K562 (cell line): ENCODE data around the gene SIK3. TPM values are rescaled to one million over a fixed set of nuclear protein-coding genes. Genes with fewer than 3 reads are reported as not detected.
A peak's percentile ranks its signal among the peaks of the same experiment; 100 is the strongest.

Source experiments
- CREB1 ChIP-seq, 2 experiments: sonication (generic) in 1 of 2; formaldehyde crosslinking in 1 of 2; IDR thresholded peaks; 2 replicates each; pipeline versions ENCODE4 v1.6.1 to v1.8.0; 2012 to 2022; ENCODE audit warnings: inconsistent platforms in 1 of 2, mild to moderate bottlenecking in 1 of 2, missing genetic modification reagents in 1 of 2, moderate library complexity in 1 of 2
- CTBP1 ChIP-seq: fragments of 450-650 bp; IDR thresholded peaks from 2 replicates; pipeline ENCODE4 v1.6.1; 2016; ENCODE audit warnings: borderline replicate concordance
- CTCFL ChIP-seq: IDR thresholded peaks from 2 replicates; pipeline ENCODE4 v1.6.1; 2011; ENCODE audit warnings: borderline replicate concordance, low read depth, mild to moderate bottlenecking, moderate library complexity, low read length; ENCODE audit not compliant: insufficient read depth, poor library complexity, severe bottlenecking
- E2F4 ChIP-seq: sonication (generic); formaldehyde crosslinking; IDR thresholded peaks from 2 replicates; pipeline ENCODE4 v1.8.0; 2022; ENCODE audit warnings: mild to moderate bottlenecking, low read depth, missing genetic modification reagents
- HDAC6 ChIP-seq: IDR thresholded peaks from 2 replicates; pipeline ENCODE4 v1.6.1; 2012; ENCODE audit warnings: low read depth, mild to moderate bottlenecking, control low read depth, inconsistent platforms, low read length, moderate library complexity
- JUN ChIP-seq, 2 experiments: sonication (generic) in 1 of 2; formaldehyde crosslinking in 1 of 2; IDR thresholded peaks; 2 replicates each; pipeline versions ENCODE4 v1.6.1 to v1.8.0; 2012 to 2022; ENCODE audit warnings: borderline replicate concordance in 2 of 2, mild to moderate bottlenecking in 2 of 2, improper control_type of control experiment in 1 of 2, low read depth in 1 of 2, low read length in 1 of 2, missing genetic modification reagents in 1 of 2
- MYNN ChIP-seq, 2 experiments: sonication (generic); formaldehyde crosslinking in 1 of 2; IDR thresholded peaks; 2 replicates each; pipeline versions ENCODE4 v1.5.0 to v1.6.1; 2016 to 2020; ENCODE audit warnings: antibody characterized with exemption in 1 of 2, missing genetic modification reagents in 1 of 2
- NFIC ChIP-seq: fragments of 450-650 bp; IDR thresholded peaks from 2 replicates; pipeline ENCODE4 v1.6.1; 2017; ENCODE audit warnings: mild to moderate bottlenecking, inconsistent platforms
- NONO ChIP-seq, 2 experiments: fragments of 200-400 bp in 1 of 2; fragments of 450-650 bp in 1 of 2; formaldehyde crosslinking in 1 of 2; IDR thresholded peaks; 2 replicates each; pipeline ENCODE4 v1.6.1; 2017; ENCODE audit warnings: low read depth in 2 of 2, mild to moderate bottlenecking in 2 of 2, moderate library complexity in 2 of 2, low read length in 1 of 2
- TRIM25 ChIP-seq: fragments of 450-650 bp; IDR thresholded peaks from 2 replicates; pipeline ENCODE4 v1.7.0; 2016; ENCODE audit warnings: borderline replicate concordance
- ZBTB2 ChIP-seq: fragments of 450-650 bp; IDR thresholded peaks from 2 replicates; pipeline ENCODE4 v1.6.1; 2016; ENCODE audit warnings: antibody characterized with exemption
- polyA plus RNA-seq, 8 experiments: library from polyadenylated mRNA; depleted of rRNA in 4 of 8; stranded (reverse) in 5 of 8; unstranded in 3 of 8; fragments of >200 nt; fragmentation: Nextera tagmentation in 2 of 8; fragmentation: Illumina TruSeq in 1 of 8; extraction: Ambion mirVana in 2 of 8; extraction: Trizol in 1 of 8; gene quantifications; 2 replicates each; pipeline versions ENCODE4 v1.2.1 to v1.2.3, GENCODE V29; 2011 to 2014; ENCODE audit warnings: inconsistent platforms in 1 of 8, missing spikeins in 1 of 8
- total RNA-seq, 7 experiments: library from RNA; depleted of rRNA in 6 of 7; stranded (reverse); fragments of >200 nt in 6 of 7; fragmentation: Illumina TruSeq in 2 of 7; extraction: Trizol in 2 of 7; gene quantifications; 2 replicates each; pipeline versions ENCODE4 v1.2.1 to v1.2.3, GENCODE V29; 2011 to 2021; ENCODE audit warnings: low replicate concordance in 1 of 7

The SIK3 gene
- total and polyA plus RNA-seq, 9 of the 15 experiments (the other 6 are each of a cell fraction or from before 2014, with no cell fraction given) = 1.6 to 21.6 (median 8.0) TPM

GRCh38 chr11:116835791-116836631 lies 262.2 kb downstream of the SIK3 start (continued):
- TF ChIP-seq CREB1 (IDR thresholded peaks at IDR 0.05) (0 out of 2 replicates have a peak, but pooled peaks have one; percentile 46), CREB1 (CRISPR knock-in tag; IDR thresholded peaks at IDR 0.05) (no peak), HDAC6 (peak; percentile 72; the same call in 1 of the 2 replicates), NFIC (peak; percentile 90), CTBP1 (peak; percentile 93), JUN (IDR thresholded peaks at IDR 0.05; ENCODE audit: borderline replicate concordance, low read depth, low read length) (peak; percentile 36; the same call in 1 of the 2 replicates), JUN (CRISPR knock-in tag; IDR thresholded peaks at IDR 0.05; ENCODE audit: borderline replicate concordance) (no peak), NONO (IDR thresholded peaks at IDR 0.05; ENCODE audit: low read depth in 2 of 2, low read length in 1 of 2) (peak in 1 of 2 experiments; percentile 50; a peak in 1 of 4 replicates), TRIM25 (no peak), MYNN (IDR thresholded peaks at IDR 0.05) (no peak), MYNN (CRISPR knock-in tag; IDR thresholded peaks at IDR 0.05) (no peak), CTCFL (peak; percentile 73), ZBTB2 (peak; percentile 40; the same call in 1 of the 2 replicates), E2F4 (0 out of 2 replicates have a peak, but pooled peaks have one; percentile 30)
